ENCODE results near the gene ITGB7.
"Not testable (repeated sequence)": the region's sequence is repeated elsewhere in the genome, so short reads cannot be mapped to it uniquely, and the experiment has no call there.

Gene ITGB7

GRCh38 chr12:53195516-53196420 is 11.3 kb downstream of the ITGB7 start:
- DNase-seq: no peak

DNA sequence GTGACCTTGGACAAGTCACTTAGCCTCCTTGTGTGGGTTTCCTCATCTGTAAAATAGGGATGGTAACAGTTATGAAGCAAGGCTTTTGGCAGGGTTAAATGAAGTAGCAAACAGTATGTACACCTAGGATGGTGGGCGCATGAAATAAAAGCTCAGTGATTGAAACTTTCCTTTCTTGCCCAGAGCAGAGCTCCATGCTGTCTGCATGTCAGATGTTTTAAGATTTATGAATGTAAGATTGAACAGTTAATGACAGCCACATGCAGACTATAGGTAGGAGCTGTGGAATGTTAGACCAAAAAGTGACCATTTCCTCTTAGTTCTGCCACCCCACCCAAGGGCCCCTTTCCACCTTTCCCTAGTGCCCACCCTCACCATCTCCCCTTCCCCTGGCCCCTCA is 12.1 kb downstream of the ITGB7 start:
- DNase-seq: no peak

GRCh38 chr12:53193985-53194716 is 12.9 kb downstream of the ITGB7 start:
- no peak for DNase-seq

GRCh38 chr12:53193040-53193439 is 14.0 kb downstream of the ITGB7 start:
- DNase-seq: no peak

DNA sequence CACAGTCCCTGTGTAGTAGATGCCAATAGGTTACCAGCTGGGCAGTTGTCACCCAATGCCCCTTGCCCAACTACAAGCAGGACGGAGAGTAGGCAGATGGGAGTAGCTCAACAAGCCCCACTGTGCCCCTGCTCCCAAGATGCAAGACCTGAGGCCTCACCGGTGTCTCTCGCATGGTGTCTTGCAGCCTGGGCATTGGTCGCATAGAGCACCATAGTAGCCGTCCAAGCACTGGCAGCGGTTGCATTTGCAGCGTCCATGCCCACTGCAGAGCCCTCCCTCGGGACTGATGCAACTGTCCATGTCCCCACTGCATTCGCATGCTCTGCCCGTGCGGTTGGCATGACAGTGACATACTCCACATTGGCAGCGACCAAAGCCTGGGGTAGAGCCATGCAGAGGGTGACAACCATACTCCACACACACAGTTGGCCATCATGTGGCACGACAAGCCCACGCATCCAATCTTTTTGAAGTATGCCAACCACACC is 14.5 kb downstream of the ITGB7 start:
- no peak for DNase-seq

DNA sequence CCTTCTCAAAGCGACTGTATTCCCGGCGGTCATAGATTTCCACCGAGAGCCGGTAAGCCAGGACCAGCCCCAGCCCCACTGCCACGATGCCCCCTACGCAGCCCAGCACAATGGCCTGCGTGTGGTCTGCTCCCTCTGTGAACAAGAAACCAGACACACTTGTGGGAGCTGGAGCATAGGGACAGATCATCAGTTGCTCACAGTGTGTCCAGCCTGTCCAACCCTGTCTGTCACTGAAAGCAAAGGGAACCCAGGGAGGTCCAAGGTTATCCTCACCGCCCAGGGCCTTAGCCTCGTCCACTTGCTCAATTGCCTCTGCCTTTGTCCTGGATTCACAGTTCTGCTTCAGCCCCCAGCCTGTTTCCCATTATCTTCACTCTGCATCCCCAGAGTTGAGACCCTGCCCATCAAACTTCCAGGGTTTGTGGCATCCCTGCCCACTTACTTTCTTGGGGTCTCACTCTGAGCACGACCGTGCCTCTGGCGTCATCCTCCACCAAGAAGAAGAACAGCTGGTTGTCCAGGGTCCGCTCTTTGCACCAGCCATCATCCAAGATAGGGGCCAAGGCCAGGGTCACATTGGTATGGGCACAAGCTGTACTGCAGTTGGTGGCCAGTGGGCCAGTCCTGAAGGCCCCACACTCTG is 15.0 kb downstream of the ITGB7 start:
- DNase-seq: no peak

DNA sequence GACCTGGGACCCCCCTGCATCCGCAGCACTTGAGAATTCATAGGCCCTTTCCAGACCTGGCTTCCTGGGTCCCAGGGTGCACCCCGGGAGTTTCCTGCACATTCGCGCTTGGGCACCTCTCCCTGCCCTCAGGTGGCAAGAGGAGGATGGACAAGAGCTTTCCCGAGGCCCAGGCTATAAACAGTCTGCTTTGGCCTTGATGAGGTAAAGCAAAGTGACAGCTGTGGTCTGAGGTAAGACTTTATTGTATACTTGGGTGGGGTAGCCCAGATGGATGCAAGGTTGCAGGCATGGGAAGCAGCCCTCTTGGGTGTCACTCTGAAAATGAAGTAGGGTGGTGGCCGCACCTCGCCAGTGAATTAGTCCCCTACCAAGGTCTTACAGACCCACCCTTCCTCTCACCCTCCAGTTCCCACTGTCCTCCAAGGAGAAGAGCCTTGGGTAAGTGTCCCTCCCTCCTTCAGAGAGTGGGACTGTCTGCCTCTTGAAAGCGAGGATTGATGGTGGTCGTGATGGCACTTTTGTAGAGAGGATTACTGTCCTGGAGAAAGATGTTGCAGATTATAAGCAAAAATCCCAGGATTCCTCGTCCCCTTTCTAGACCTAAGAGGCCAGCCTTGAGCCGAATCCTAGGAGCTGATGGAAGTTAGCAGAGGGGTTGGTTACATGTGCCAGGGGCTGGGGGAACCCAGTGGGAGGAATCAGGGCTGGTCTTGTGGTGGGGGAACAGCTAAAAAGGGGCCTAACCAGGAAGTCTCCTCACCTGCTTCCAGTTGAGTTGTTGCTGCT is 15.8 kb downstream of the ITGB7 start:
- DNase-seq: no peak

GRCh38 chr12:53190108-53190729 is 16.8 kb downstream of the ITGB7 start:
- no peak for DNase-seq

DNA sequence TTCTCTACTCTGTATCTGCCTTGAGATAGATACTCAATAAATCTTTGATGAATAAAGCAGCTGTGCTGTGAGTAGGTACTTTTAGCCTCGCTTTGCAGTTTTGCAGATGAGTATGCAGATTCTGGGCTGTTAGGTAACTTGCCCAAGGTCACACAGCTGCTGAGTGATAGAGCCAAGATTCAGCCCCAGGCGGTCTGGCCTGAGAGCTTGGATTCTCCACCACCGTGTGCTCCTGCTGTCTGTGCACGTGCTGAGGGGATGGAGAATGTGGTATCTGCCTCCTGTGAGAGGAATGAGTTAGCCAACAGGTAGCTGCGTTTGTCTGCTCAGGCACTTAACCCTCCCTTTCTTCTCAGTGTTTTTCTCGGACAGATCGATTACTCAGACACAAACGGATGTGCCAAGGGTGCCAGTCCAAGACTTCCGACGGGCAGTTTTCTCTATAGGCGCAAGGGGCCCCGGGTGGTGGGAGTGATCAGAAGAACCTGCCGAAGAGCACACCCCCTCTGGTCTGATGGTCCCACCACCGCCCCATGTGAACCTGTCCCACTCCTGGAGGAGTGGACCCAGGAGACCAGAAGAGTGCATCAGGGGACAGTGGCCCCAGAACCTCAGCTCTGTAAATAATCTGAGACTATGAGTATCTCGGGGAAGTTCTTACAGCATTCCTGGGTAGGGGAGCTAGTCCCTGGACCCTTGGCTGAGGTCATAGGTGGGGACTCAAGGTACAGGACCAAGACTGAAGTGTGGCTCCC is 19.7 kb downstream of the ITGB7 start:
- DNase-seq: no peak

GRCh38 chr12:53186745-53187144 is 20.3 kb downstream of the ITGB7 start:
- no peak for DNase-seq

DNA sequence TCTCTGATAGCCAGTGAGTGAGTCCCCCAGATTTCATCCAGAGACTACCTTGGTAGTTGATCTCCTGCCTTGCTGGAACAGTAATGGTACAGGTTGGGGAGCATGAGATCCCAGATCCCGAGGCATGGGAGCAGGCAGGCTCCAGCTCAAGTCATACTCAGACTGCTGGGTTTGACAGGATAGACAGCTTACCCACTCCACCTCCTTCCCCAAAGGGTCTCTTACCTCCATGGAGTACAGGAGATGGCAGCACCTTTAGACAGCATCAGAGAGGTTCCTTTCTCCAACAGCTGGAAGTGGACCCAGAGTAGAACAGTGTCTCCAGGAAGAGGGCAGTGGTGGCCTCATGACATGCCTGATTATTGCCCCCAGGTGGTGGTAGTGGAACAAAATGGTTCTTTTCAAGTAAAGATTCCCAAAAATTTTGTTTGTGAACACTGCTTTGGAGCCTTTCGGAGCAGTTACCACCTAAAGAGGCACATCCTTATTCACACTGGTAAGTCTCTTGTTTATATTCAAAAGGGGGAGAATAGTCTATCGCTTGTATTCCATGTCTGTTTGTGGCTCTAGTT is 21.4 kb downstream of the ITGB7 start:
- DNase-seq: no peak

- no peak for DNase-seq
Measured at GRCh38 chr12:53184828-53185227, 22.2 kb downstream of the ITGB7 start.

- peak; percentile 95 for DNase-seq
Measured at GRCh38 chr12:53182903-53183302, 24.1 kb downstream of the ITGB7 start.

DNA sequence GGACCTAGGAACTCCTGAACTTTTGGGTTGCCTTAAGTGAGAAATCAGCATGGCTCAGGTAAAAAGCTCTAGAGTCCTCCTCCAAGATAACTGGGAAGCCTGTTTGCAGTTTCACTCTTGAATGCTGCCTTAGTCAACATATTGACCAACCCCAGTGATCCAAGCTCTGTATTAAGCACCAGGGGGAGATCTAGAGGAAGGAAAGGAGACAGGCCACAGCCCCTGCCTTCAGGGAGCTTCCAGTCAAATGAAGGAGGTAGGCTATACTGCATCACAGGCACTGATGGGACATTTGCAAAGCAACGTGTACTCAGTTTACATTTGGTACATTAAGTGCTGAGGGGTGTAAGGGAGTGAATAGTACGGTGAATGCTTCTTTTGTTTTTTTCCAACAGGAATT is 25.1 kb downstream of the ITGB7 start:
- DNase-seq: no peak

GRCh38 chr12:53180931-53181645 is 26.0 kb downstream of the ITGB7 start:
- peak; percentile 45 for DNase-seq

DNA sequence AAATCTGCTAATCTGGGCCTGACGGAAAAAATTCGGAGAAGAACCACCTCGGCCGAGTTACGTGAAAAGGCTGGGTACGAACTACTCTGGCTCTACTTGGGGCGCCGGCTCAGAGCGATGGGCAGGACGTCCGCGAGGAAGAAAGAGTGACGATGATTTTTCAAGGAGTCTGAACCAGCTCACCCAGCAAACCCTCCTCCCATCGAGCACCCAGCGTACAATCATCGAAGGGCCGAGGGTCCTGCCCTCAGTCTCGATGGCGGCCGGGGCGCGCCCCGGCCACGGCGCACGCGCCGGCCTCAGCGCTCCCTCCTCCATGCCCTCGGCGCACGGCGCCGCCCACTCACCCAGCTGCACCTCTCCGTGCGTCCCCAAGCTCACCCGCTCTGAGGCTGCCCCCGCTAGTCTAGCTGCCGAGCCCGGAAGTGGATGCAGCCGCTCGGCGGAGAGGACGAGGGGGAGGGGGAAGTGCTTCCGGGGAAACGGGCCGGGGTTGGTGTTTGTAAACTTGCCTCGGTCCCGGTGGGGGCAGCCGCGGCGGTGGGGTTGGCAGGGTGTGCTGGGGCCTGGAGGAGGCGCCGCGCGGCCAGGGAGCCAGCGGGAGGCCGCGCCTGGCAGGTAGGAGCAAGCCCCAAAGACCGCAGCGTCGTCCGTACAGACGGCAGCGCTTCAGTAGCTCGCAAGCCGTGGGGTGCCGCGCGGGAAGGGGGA is 26.7 kb downstream of the ITGB7 start, which contains the start of the genes CSAD and ZNF740:
Gene CSAD (minus strand): TSS at position 706 of the 711 bp plus-strand sequence. CDS start 7,455 bp downstream, outside the sequence.
Gene ZNF740 (plus strand): TSS at position 503 of the 711 bp plus-strand sequence. CDS start 1,262 bp downstream, outside the sequence.
- peak; percentile 90 for DNase-seq

DNA sequence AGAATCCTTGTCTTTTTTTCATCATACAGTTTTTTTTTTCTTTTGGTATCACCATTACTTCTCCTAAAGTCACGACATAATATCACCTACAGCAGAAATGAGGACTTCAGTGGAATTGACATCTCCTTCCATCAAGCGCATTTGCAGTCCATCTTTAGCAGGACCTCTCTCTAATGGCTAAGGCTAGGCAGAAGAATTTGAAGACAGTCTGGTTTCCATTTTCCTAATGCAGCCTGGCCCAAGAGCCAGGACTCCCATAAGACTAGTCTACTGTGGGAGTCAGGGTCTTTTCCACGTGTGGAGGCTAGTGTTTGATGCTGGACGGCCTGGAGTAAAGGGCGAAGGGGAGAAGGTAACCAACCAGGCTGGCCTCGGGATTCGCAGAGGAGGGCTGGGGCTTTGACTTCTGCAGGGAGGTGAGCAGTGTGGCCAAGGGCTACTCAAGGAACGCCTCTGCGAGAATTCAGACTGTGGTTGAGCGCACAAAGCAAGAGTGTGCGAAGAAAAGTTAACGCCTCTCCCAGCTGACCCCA is 27.3 kb downstream of the ITGB7 start:
- DNase-seq: no peak

- DNase-seq: not testable (repeated sequence)
Measured at GRCh38 chr12:53178803-53179202, 28.2 kb downstream of the ITGB7 start.

GRCh38 chr12:53177447-53177846 is 29.6 kb downstream of the ITGB7 start:
- not testable (repeated sequence) for DNase-seq

Measured in GF-D8 (cell line).